Naive thymus-derived CD4-positive, alpha-beta T cell (primary cell): ENCODE data around the gene PCDHGA1. TPM values are rescaled to one million over a fixed set of nuclear protein-coding genes. Genes with fewer than 3 reads are reported as not detected.

ENCODE experiments used
- ATAC-seq: fragments of 150-1000 bp; cut with Tn5 transposase; 2 replicates; pipeline ENCODE4 v1.10.0; 2021; ENCODE audit warnings: mild to moderate bottlenecking, moderate library complexity
- CTCF ChIA-PET: fragments of 350-600 bp; sonication (Branson Sonifier 250); formaldehyde crosslinking; loops from one replicate; lab custom pipeline; 2021; ENCODE audit warnings: antibody characterized with exemption; lab: Charles Lee
- POLR2A ChIA-PET: fragments of 350-600 bp; sonication (Branson Sonifier 250); formaldehyde crosslinking; loops from one replicate; lab custom pipeline; 2021; ENCODE audit warnings: antibody characterized with exemption, inconsistent platforms; lab: Charles Lee
- DNase-seq, 9 donors: peaks; one replicate each; pipeline versions ENCODE4 v3.0.0 to v3.0.0-alpha.2; 2020 to 2022; ENCODE audit warnings: mixed read lengths in 1 of 9
- H3K27ac ChIP-seq: one replicate; pipeline ENCODE4 v1.7.0; 2013; ENCODE audit warnings: mild to moderate bottlenecking, low read depth, low read length, moderate library complexity
- H3K27me3 ChIP-seq, 2 donors: one replicate each; pipeline ENCODE4 v1.7.0; 2013; ENCODE audit warnings: low read length in 2 of 2, mild to moderate bottlenecking in 2 of 2, moderate library complexity in 2 of 2; ENCODE audit not compliant: control insufficient read depth in 2 of 2, insufficient read depth in 2 of 2
- H3K36me3 ChIP-seq, 3 experiments: 1 replicate in 2 of 3; 2 replicates in 1 of 3; pipeline ENCODE4 v1.7.0; 2013; ENCODE audit warnings: low read length in 3 of 3, mild to moderate bottlenecking in 3 of 3, moderate library complexity in 1 of 3; ENCODE audit not compliant: insufficient read depth in 3 of 3, control insufficient read depth in 2 of 3
- H3K4me1 ChIP-seq, 2 donors: one replicate each; pipeline ENCODE4 v1.7.0; 2013; ENCODE audit warnings: low read length in 2 of 2, mild to moderate bottlenecking in 2 of 2, moderate library complexity in 1 of 2; ENCODE audit not compliant: control insufficient read depth in 2 of 2, insufficient read depth in 2 of 2
- H3K4me3 ChIP-seq: 2 replicates; pipeline ENCODE4 v1.7.0; 2013; ENCODE audit warnings: mild to moderate bottlenecking, low read length
- H3K9me3 ChIP-seq, 3 experiments: 1 replicate in 2 of 3; 2 replicates in 1 of 3; pipeline ENCODE4 v1.7.0; 2013; ENCODE audit warnings: low read length in 3 of 3; ENCODE audit not compliant: control insufficient read depth in 2 of 3
- H3K27ac Mint-ChIP-seq, 9 donors: one replicate each; pipeline ENCODE4 v1.8.0; 2020 to 2022; ENCODE audit warnings: mixed read lengths in 9 of 9, mild to moderate bottlenecking in 8 of 9, moderate library complexity in 5 of 9, inconsistent platforms in 2 of 9
- H3K27me3 Mint-ChIP-seq, 5 donors: one replicate each; pipeline ENCODE4 v1.8.0; 2021 to 2022; ENCODE audit warnings: mixed read lengths in 5 of 5, mild to moderate bottlenecking in 1 of 5
- H3K36me3 Mint-ChIP-seq, 5 donors: one replicate each; pipeline ENCODE4 v1.8.0; 2020 to 2022; ENCODE audit warnings: mixed read lengths in 5 of 5, mild to moderate bottlenecking in 3 of 5, inconsistent platforms in 1 of 5
- H3K4me1 Mint-ChIP-seq, 7 donors: one replicate each; pipeline ENCODE4 v1.8.0; 2020 to 2022; ENCODE audit warnings: mixed read lengths in 7 of 7, mild to moderate bottlenecking in 3 of 7, inconsistent platforms in 1 of 7
- H3K4me3 Mint-ChIP-seq, 10 donors: one replicate each; pipeline ENCODE4 v1.8.0; 2020 to 2022; ENCODE audit warnings: mild to moderate bottlenecking in 10 of 10, mixed read lengths in 10 of 10, moderate library complexity in 6 of 10, inconsistent platforms in 2 of 10
- H3K9me3 Mint-ChIP-seq, 11 donors: one replicate each; pipeline ENCODE4 v1.8.0; 2020 to 2022; ENCODE audit warnings: mixed read lengths in 11 of 11, mild to moderate bottlenecking in 4 of 11, inconsistent platforms in 1 of 11, moderate library complexity in 1 of 11
- intact Hi-C, 2 donors: fragments of 100-400 bp; cut with micrococcal nuclease; formaldehyde crosslinking; loops; one replicate each; pipeline ENCODE4 v1.15.1; 2023
- polyA plus RNA-seq, 2 donors: library from polyadenylated mRNA; unstranded; fragments of 300-500 nt; fragmentation: Illumina TruSeq; gene quantifications; one replicate each; pipeline ENCODE4 v1.2.3, GENCODE V29; 2021
- total RNA-seq, 6 experiments: library from RNA in 5 of 6; stranded (reverse) in 5 of 6; gene quantifications; 1 replicate in 5 of 6; 2 replicates in 1 of 6; pipeline ENCODE4 v1.2.3 and lab custom pipeline; 2021 to 2026

The PCDHGA1 gene
- total and polyA plus RNA-seq, 7 experiments from 2014 or later: 0.08 to 0.54 (median 0.17) TPM; not detected in 2

DNA sequence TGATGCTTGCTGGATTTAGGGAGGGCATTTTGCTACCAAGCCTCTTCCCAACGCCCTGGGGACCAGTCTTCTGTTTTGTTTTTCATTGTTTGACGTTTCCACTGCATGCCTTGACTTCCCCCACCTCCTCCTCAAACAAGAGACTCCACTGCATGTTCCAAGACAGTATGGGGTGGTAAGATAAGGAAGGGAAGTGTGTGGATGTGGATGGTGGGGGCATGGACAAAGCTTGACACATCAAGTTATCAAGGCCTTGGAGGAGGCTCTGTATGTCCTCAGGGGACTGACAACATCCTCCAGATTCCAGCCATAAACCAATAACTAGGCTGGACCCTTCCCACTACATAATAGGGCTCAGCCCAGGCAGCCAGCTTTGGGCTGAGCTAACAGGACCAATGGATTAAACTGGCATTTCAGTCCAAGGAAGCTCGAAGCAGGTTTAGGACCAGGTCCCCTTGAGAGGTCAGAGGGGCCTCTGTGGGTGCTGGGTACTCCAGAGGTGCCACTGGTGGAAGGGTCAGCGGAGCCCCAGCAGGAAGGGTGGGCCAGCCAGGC is 181.5 kb downstream of the PCDHGA1 start:
- POLR2A ChIA-PET: interaction anchor here (2.5 kb wide), 1 partner anchor 191 kb away, joined by 17 read pairs; the partner anchor contains the start of gene TAF7
- CTCF ChIA-PET: interaction anchor here (0.6 to 4.7 kb wide), 6 partner anchors 10 to 335 kb away, joined by 3 to 30 read pairs (median 7); partner anchors contain the start of genes PCDHB8, PCDHGA10 and TAF7
- H3K36me3 Mint-ChIP-seq: peaks cover 0 to 20% (median 3%) of the 10 kb centered on the region in 5 donors
- Histone ChIP-seq H3K27me3 (no peaks in the 10 kb centered on the region), H3K27ac (no peak overlapping the region), H3K9me3 (no peaks in the 10 kb centered on the region), H3K4me1 (peaks cover 0 to 13% of the 10 kb centered on the region in 2 donors), H3K4me3 (no peak overlapping the region), H3K36me3 (peaks cover 0 to 14% (median 0%) of the 10 kb centered on the region in 3 experiments)
- peak overlapping the region in 5 of 9 donors; percentile 6 to 83 (median 19) for H3K27ac Mint-ChIP-seq
- ATAC-seq (no peak), DNase-seq (no peak)
- H3K4me1 Mint-ChIP-seq: peaks cover 21 to 35% (median 26%) of the 10 kb centered on the region in 7 donors
- H3K27me3 Mint-ChIP-seq: peaks cover 0 to 3% (median 0%) of the 10 kb centered on the region in 5 donors
- intact Hi-C loops: loop anchor here (1.0 to 5.0 kb wide), 9 partner anchors 12 to 428 kb away; partner anchors contain the start of genes DIAPH1 (in 2 of the 2), TAF7 (in 2 of the 2), HDAC3 (in 1 of the 2) and PCDHGA4 (in 1 of the 2)
- peaks cover 0 to 1% (median 0%) of the 10 kb centered on the region in 11 donors for H3K9me3 Mint-ChIP-seq
- peak overlapping the region in 8 of 10 donors; percentile 44 to 92 (median 85) for H3K4me3 Mint-ChIP-seq

DNA sequence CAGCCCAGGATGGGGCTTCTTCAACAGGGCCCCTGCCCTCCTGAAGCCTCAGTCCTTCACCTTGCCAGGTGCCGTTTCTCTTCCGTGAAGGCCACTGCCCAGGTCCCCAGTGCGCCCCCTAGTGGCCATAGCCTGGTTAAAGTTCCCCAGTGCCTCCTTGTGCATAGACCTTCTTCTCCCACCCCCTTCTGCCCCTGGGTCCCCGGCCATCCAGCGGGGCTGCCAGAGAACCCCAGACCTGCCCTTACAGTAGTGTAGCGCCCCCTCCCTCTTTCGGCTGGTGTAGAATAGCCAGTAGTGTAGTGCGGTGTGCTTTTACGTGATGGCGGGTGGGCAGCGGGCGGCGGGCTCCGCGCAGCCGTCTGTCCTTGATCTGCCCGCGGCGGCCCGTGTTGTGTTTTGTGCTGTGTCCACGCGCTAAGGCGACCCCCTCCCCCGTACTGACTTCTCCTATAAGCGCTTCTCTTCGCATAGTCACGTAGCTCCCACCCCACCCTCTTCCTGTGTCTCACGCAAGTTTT is 182.1 kb downstream of the PCDHGA1 start:
- ChIA-PET CTCF (interaction anchor here (0.6 to 4.7 kb wide), 11 partner anchors 9 to 335 kb away, joined by 3 to 30 read pairs (median 4); partner anchors contain the start of genes PCDHB8, PCDHGA10, PCDHGB3 and TAF7), POLR2A (interaction anchor here (0.6 to 2.5 kb wide), 3 partner anchors 9 to 192 kb away, joined by 3 to 17 read pairs (median 4); partner anchors contain the start of gene TAF7)
- peak overlapping the region; percentile 59 for H3K4me3 ChIP-seq
- peaks cover 0 to 1% (median 0%) of the 10 kb centered on the region in 11 donors for H3K9me3 Mint-ChIP-seq
- H3K27me3 ChIP-seq: no peaks in the 10 kb centered on the region
- intact Hi-C loops: loop anchor here (1.0 to 5.0 kb wide), 9 partner anchors 12 to 428 kb away; partner anchors contain the start of genes DIAPH1 (in 2 of the 2), TAF7 (in 2 of the 2), HDAC3 (in 1 of the 2) and PCDHGA4 (in 1 of the 2)
- peak; percentile 48 to 87 (median 74) for DNase-seq
- H3K27ac ChIP-seq: peak overlapping the region; percentile 39
- peaks cover 0 to 3% (median 0%) of the 10 kb centered on the region in 5 donors for H3K27me3 Mint-ChIP-seq
- no peaks in the 10 kb centered on the region for H3K9me3 ChIP-seq
- H3K4me1 ChIP-seq: peaks cover 0 to 13% of the 10 kb centered on the region in 2 donors
- peak overlapping the region; percentile 84 to 97 (median 90) for H3K4me3 Mint-ChIP-seq
- H3K27ac Mint-ChIP-seq: peak overlapping the region; percentile 27 to 83 (median 58)
- H3K36me3 Mint-ChIP-seq: peaks cover 0 to 23% (median 6%) of the 10 kb centered on the region in 5 donors
- H3K4me1 Mint-ChIP-seq: peaks cover 21 to 35% (median 26%) of the 10 kb centered on the region in 7 donors
- H3K36me3 ChIP-seq: peaks cover 0 to 20% (median 0%) of the 10 kb centered on the region in 3 experiments
- peak; percentile 79 for ATAC-seq

DNA sequence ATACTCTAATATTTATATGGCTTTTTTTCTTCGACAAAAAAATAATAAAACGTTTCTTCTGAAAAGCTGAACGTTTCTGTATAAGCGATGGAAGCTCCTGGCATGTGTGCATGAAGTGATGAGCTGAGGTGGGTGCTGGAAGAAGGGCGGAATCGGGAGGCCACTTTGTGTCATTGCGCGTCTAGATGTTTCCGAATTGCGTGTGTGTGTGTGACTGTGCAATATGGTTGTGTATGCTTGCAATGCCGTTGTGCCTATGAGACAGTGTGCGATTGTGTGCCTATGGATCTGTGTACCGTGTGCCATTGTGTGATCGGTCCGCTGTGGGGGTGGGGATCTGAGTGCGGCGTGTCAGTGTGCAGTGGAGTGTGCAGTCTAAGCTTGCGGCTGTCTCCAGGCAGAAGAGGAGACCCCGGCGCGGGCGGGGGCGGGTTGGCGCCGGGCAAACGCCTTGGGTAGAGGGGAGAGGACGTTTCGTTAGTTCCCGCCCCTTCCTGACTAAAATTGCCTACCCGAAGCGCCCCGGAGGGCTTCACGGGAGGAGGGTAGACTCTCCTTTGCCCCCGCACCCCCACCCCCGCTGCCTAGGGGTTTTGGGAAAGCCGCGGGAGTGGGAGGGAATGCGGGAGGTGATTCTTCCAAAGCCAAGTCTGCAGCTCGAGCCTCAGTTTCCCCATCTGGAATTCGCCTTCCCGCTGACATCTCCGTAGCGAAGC is 182.8 kb downstream of the PCDHGA1 start:
- peaks cover 0 to 13% of the 10 kb centered on the region in 2 donors for H3K4me1 ChIP-seq
- peak overlapping the region; percentile 39 for H3K27ac ChIP-seq
- peak; percentile 46 for ATAC-seq
- CTCF ChIA-PET: interaction anchor here (0.6 to 4.7 kb wide), 13 partner anchors 8 to 336 kb away, joined by 3 to 30 read pairs (median 3); partner anchors contain the start of genes PCDHB16, PCDHB8, PCDHGA10 and PCDHGB3
- H3K4me1 Mint-ChIP-seq: peaks cover 21 to 35% (median 26%) of the 10 kb centered on the region in 7 donors
- H3K27ac Mint-ChIP-seq: peak overlapping the region; percentile 45 to 83 (median 65)
- H3K9me3 Mint-ChIP-seq: peaks cover 0 to 1% (median 0%) of the 10 kb centered on the region in 11 donors
- H3K36me3 ChIP-seq: peaks cover 0 to 26% (median 3%) of the 10 kb centered on the region in 3 experiments
- peaks cover 0 to 3% (median 0%) of the 10 kb centered on the region in 5 donors for H3K27me3 Mint-ChIP-seq
- intact Hi-C loops: loop anchor here (1.0 to 5.0 kb wide), 9 partner anchors 11 to 429 kb away; partner anchors contain the start of genes DIAPH1 (in 2 of the 2), TAF7 (in 2 of the 2), HDAC3 (in 1 of the 2) and PCDHGA4 (in 1 of the 2)
- DNase-seq: peak in 6 of 9 donors; percentile 22 to 44 (median 36)
- H3K27me3 ChIP-seq: no peaks in the 10 kb centered on the region
- no peaks in the 10 kb centered on the region for H3K9me3 ChIP-seq
- peak overlapping the region; percentile 59 for H3K4me3 ChIP-seq
- POLR2A ChIA-PET: interaction anchor here (0.6 to 2.5 kb wide), 3 partner anchors 8 to 193 kb away, joined by 3 to 17 read pairs (median 4); partner anchors contain the start of gene TAF7
- H3K4me3 Mint-ChIP-seq: peak overlapping the region; percentile 84 to 97 (median 90)
- peaks cover 0 to 27% (median 6%) of the 10 kb centered on the region in 5 donors for H3K36me3 Mint-ChIP-seq

DNA sequence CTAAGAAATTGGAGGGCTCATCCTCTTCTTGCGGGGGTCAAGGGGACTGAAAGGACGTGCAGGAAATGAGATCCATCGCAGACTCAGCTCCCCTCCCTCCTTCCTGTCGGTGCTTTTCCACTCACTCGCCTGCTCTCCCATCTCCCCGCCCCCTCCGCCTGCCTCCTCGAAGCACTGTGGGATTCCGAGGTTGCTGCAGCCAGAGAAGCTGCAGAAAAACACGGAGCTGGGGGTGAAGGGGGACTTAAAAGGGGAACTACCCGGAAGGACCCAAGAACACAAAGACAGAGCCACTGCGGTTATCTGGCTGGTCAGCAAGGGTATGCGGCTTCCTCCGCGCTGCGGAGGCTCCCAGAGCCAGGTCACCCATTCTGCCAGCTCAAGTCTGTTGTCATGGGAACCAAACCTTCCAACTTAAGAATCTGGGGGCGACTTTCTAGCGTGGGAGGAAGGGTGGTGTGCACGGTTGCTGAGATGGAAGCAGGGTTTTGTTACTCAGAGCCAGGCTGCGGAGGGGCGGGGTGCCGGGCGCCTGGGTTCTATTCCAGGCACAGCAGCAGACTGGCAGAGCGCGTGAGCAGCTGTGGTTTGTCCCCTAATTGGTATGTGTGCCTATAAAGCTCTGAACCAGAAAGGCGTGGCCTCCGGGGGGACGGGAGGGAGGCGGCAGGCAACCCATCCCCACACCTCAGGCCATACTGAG is 183.5 kb downstream of the PCDHGA1 start:
- H3K4me1 ChIP-seq: peaks cover 0 to 13% of the 10 kb centered on the region in 2 donors
- POLR2A ChIA-PET: interaction anchor here (2.5 kb wide), 1 partner anchor 193 kb away, joined by 17 read pairs; the partner anchor contains the start of gene TAF7

More for the DNA sequence above, 183.5 kb downstream of the PCDHGA1 start:
- peaks cover 0 to 34% (median 10%) of the 10 kb centered on the region in 3 experiments for H3K36me3 ChIP-seq
- H3K4me3 Mint-ChIP-seq: peak overlapping the region; percentile 84 to 97 (median 90)
- H3K36me3 Mint-ChIP-seq: peaks cover 0 to 31% (median 6%) of the 10 kb centered on the region in 5 donors
- peak in 7 of 9 donors; percentile 22 to 62 (median 28) for DNase-seq
- CTCF ChIA-PET: interaction anchor here (1.1 to 4.7 kb wide), 5 partner anchors 10 to 332 kb away, joined by 3 to 30 read pairs (median 11); partner anchors contain the start of genes PCDHB16, PCDHGA10, PCDHGB3 and TAF7
- no peaks in the 10 kb centered on the region for H3K9me3 ChIP-seq
- no peaks in the 10 kb centered on the region for H3K27me3 ChIP-seq
- intact Hi-C loops: loop anchor here (1.0 to 5.0 kb wide), 5 partner anchors 11 to 156 kb away; partner anchors contain the start of genes DIAPH1 (in 2 of the 2), HDAC3 (in 1 of the 2), PCDHGA4 (in 1 of the 2) and PCDHGB2 (in 1 of the 2)
- H3K27ac ChIP-seq: peak overlapping the region; percentile 39
- peaks cover 0 to 3% (median 0%) of the 10 kb centered on the region in 5 donors for H3K27me3 Mint-ChIP-seq
- peaks cover 0 to 1% (median 0%) of the 10 kb centered on the region in 11 donors for H3K9me3 Mint-ChIP-seq
- peak overlapping the region; percentile 36 to 83 (median 69) for H3K27ac Mint-ChIP-seq
- H3K4me1 Mint-ChIP-seq: peaks cover 21 to 35% (median 26%) of the 10 kb centered on the region in 7 donors
- ATAC-seq: peak; percentile 34
- H3K4me3 ChIP-seq: peak overlapping the region; percentile 59
